HL-60 (cell line): ENCODE results near the gene BIN1.

Experiments
- CTCF ChIP-seq: IDR thresholded peaks from one replicate; pipeline ENCODE4 v1.5.1; 2011; ENCODE audit warnings: low read length, control low read depth, inconsistent platforms; ENCODE audit not compliant: insufficient read depth
- GABPA ChIP-seq: IDR thresholded peaks from 2 replicates; pipeline ENCODE4 v1.6.1; 2012; ENCODE audit warnings: low read depth
- POLR2AphosphoS5 ChIP-seq: IDR thresholded peaks from 2 replicates; pipeline ENCODE4 v1.6.1; 2012; ENCODE audit warnings: low read depth

- no peak for TF ChIP-seq CTCF
- TF ChIP-seq POLR2AphosphoS5: no peak
- TF ChIP-seq GABPA: no peak
Measured at GRCh38 chr2:127094509-127095366, 12.2 kb downstream of the BIN1 start.
